GM10266 (cell line): ENCODE data around the gene CADM2.

Source experiments
- DNase-seq: peaks from one replicate; pipeline ENCODE4 v3.0.0; 2012; ENCODE audit errors: extremely low spot score
- CTCF ChIP-seq: IDR thresholded peaks from 2 replicates; pipeline ENCODE4 v1.5.1; 2012; ENCODE audit warnings: mild to moderate bottlenecking, low read depth; ENCODE audit not compliant: control insufficient read depth, insufficient read depth; ENCODE audit errors: missing control alignments

Gene CADM2

GRCh38 chr3:85003479-85003878, 44.7 kb downstream of the CADM2 start:
- no peak for TF ChIP-seq CTCF
- DNase-seq, result no peak

- no peak for DNase-seq
- TF ChIP-seq CTCF, result no peak
Measured at GRCh38 chr3:85004147-85004546, 45.4 kb downstream of the CADM2 start.

GRCh38 chr3:85005946-85006345, 47.2 kb downstream of the CADM2 start:
- no peak for TF ChIP-seq CTCF
- DNase-seq, result no peak

GRCh38 chr3:85007195-85008094, 48.7 kb downstream of the CADM2 start:
- DNase-seq, result no peak
- TF ChIP-seq CTCF, result no peak

- DNase-seq, result no peak
- no peak for TF ChIP-seq CTCF
Measured at GRCh38 chr3:85020828-85021227, 62.0 kb downstream of the CADM2 start.

GRCh38 chr3:85030052-85030451, 71.3 kb downstream of the CADM2 start:
- no peak for DNase-seq
- no peak for TF ChIP-seq CTCF

GRCh38 chr3:85037203-85037602, 78.4 kb downstream of the CADM2 start:
- no peak for DNase-seq

More at GRCh38 chr3:85037203-85037602, 78.4 kb downstream of the CADM2 start:
- TF ChIP-seq CTCF, result no peak
